HepG2 (cell line): Measurements from ENCODE around the gene RBM19. TPM values are rescaled to one million over a fixed set of nuclear protein-coding genes. Genes with fewer than 3 reads are reported as not detected.

Experiments used
- HMG20B ChIP-seq: conservative IDR thresholded peaks from 2 replicates; pipeline ENCODE4 v1.6.1; 2016; ENCODE audit warnings: missing genetic modification reagents, missing compliant biosample characterization
- NR1H2 ChIP-seq: sonication (generic); formaldehyde crosslinking; IDR thresholded peaks from 2 replicates; pipeline ENCODE4 v1.8.1; 2022; ENCODE audit warnings: low read depth, missing genetic modification reagents, borderline replicate concordance
- SSRP1 ChIP-seq: IDR thresholded peaks from 2 replicates; pipeline ENCODE4 v1.6.1; 2016; ENCODE audit warnings: control low read depth
- TAF15 ChIP-seq: fragments of 200-400 bp; formaldehyde crosslinking; IDR thresholded peaks from one replicate; pipeline ENCODE4 v1.6.1; 2018; ENCODE audit warnings: mild to moderate bottlenecking, low read depth, low read length; ENCODE audit not compliant: poor library complexity, severe bottlenecking
- XBP1 ChIP-seq: sonication (generic); formaldehyde crosslinking; IDR thresholded peaks from 2 replicates; pipeline ENCODE4 v1.5.0; 2020; ENCODE audit warnings: missing genetic modification reagents
- ZNF251 ChIP-seq: sonication (generic); formaldehyde crosslinking; IDR thresholded peaks from 2 replicates; pipeline ENCODE4 v1.9.0; 2021; ENCODE audit warnings: mild to moderate bottlenecking, missing genetic modification reagents
- ZNF496 ChIP-seq: sonication (generic); formaldehyde crosslinking; IDR thresholded peaks from 2 replicates; pipeline ENCODE4 v1.8.1; 2023; ENCODE audit warnings: mild to moderate bottlenecking, moderate library complexity, missing genetic modification reagents; ENCODE audit not compliant: insufficient replicate concordance
- ZNF607 ChIP-seq: sonication (generic); formaldehyde crosslinking; IDR thresholded peaks from 2 replicates; pipeline ENCODE4 v1.5.1; 2020; ENCODE audit warnings: missing genetic modification reagents, mild to moderate bottlenecking, borderline replicate concordance
- polyA plus RNA-seq, 8 experiments: library from polyadenylated mRNA; depleted of rRNA in 3 of 8; stranded (reverse) in 7 of 8; unstranded in 1 of 8; fragments of >200 nt; fragmentation: Illumina TruSeq in 4 of 8; extraction: Trizol in 4 of 8; gene quantifications; 2 replicates each; pipeline versions ENCODE4 v1.2.1 to v1.2.3, GENCODE V29; 2011 to 2016; ENCODE audit warnings: low read depth in 4 of 8, missing spikeins in 1 of 8, mixed read lengths in 1 of 8; ENCODE audit not compliant: insufficient read depth in 1 of 8
- total RNA-seq, 5 experiments: library from RNA; depleted of rRNA; stranded (reverse); fragments of >200 nt; fragmentation: Illumina TruSeq; extraction: Trizol; gene quantifications; 2 replicates each; pipeline ENCODE4 v1.2.3, GENCODE V29; 2016; ENCODE audit warnings: low read depth in 1 of 5
- TF ChIP-seq, protein P1 (sequence below), 2 experiments: sonication (generic) in 1 of 2; formaldehyde crosslinking in 1 of 2; IDR thresholded peaks; 2 replicates each; pipeline versions ENCODE4 v1.6.1 to v1.9.0; 2014 to 2022; ENCODE audit warnings: antibody characterized with exemption in 1 of 2, borderline replicate concordance in 1 of 2, inconsistent platforms in 1 of 2, low read depth in 1 of 2, missing genetic modification reagents in 1 of 2
- TF ChIP-seq, protein P2 (sequence below): sonication (generic); formaldehyde crosslinking; IDR thresholded peaks from 2 replicates; pipeline ENCODE4 v1.4.0; 2020; ENCODE audit warnings: low read depth, mild to moderate bottlenecking, missing genetic modification reagents
- TF ChIP-seq, protein P3 (sequence below): sonication (generic); formaldehyde crosslinking; IDR thresholded peaks from 2 replicates; pipeline ENCODE4 v1.4.0; 2020; ENCODE audit warnings: missing genetic modification reagents, borderline replicate concordance
- TF ChIP-seq, protein P4 (sequence below): sonication (generic); formaldehyde crosslinking; IDR thresholded peaks from 2 replicates; pipeline ENCODE4 v1.4.0; 2020; ENCODE audit warnings: mild to moderate bottlenecking, missing genetic modification reagents
- TF ChIP-seq, protein P5 (sequence below): IDR thresholded peaks from 2 replicates; pipeline ENCODE4 v1.6.1; 2016; ENCODE audit warnings: low read depth, missing genetic modification reagents, missing compliant biosample characterization

The RBM19 gene
- total and polyA plus RNA-seq, 2 of the 13 experiments (the other 11 are each of a cell fraction or from before 2014, with no cell fraction given), result 19.3 to 32.2 TPM

DNA sequence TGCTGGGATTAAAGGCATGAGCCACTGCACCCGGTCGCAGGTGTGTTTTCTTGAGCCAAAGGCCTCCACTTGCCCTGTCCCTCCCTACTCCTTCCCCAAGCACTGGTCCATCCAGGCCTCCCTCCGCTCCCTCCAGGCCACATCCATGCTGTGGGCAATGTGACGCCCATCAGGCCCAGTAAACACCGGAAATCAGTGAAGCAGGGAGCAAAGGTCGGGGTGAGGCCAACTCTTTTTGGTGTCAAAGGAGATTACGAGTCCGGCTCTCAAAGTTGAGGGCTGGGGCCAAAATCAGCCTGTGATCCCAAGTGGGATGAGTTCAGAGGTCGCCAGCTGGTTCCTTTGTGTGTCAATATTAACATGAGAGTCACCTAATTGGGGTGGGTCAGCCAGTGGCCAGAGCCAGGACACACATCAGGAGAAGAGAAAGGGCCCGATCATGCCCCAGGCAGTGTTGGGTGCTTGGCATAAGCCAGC lies 195.7 kb downstream of the RBM19 start (continued):
- TF ChIP-seq, protein P1, sequence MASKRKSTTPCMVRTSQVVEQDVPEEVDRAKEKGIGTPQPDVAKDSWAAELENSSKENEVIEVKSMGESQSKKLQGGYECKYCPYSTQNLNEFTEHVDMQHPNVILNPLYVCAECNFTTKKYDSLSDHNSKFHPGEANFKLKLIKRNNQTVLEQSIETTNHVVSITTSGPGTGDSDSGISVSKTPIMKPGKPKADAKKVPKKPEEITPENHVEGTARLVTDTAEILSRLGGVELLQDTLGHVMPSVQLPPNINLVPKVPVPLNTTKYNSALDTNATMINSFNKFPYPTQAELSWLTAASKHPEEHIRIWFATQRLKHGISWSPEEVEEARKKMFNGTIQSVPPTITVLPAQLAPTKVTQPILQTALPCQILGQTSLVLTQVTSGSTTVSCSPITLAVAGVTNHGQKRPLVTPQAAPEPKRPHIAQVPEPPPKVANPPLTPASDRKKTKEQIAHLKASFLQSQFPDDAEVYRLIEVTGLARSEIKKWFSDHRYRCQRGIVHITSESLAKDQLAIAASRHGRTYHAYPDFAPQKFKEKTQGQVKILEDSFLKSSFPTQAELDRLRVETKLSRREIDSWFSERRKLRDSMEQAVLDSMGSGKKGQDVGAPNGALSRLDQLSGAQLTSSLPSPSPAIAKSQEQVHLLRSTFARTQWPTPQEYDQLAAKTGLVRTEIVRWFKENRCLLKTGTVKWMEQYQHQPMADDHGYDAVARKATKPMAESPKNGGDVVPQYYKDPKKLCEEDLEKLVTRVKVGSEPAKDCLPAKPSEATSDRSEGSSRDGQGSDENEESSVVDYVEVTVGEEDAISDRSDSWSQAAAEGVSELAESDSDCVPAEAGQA (IDR thresholded peaks at IDR 0.05; ENCODE audit: low read depth), result peak; percentile 59
- TF ChIP-seq, protein P1 (CRISPR knock-in tag; IDR thresholded peaks at IDR 0.05; ENCODE audit: borderline replicate concordance), result no peak; the same call in 1 of the 2 replicates
- TF ChIP-seq HMG20B (peak; percentile 90), ZNF496 (CRISPR knock-in tag) (no peak), ZNF251 (CRISPR knock-in tag) (no peak), TAF15 (no peak), NR1H2 (CRISPR knock-in tag) (no peak), ZNF607 (CRISPR knock-in tag) (peak; percentile 50; the same call in 1 of the 2 replicates), XBP1 (CRISPR knock-in tag) (no peak), SSRP1 (CRISPR knock-in tag) (no peak)
- TF ChIP-seq, protein P2, sequence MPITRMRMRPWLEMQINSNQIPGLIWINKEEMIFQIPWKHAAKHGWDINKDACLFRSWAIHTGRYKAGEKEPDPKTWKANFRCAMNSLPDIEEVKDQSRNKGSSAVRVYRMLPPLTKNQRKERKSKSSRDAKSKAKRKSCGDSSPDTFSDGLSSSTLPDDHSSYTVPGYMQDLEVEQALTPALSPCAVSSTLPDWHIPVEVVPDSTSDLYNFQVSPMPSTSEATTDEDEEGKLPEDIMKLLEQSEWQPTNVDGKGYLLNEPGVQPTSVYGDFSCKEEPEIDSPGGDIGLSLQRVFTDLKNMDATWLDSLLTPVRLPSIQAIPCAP (CRISPR knock-in tag), result no peak
- TF ChIP-seq, protein P3, sequence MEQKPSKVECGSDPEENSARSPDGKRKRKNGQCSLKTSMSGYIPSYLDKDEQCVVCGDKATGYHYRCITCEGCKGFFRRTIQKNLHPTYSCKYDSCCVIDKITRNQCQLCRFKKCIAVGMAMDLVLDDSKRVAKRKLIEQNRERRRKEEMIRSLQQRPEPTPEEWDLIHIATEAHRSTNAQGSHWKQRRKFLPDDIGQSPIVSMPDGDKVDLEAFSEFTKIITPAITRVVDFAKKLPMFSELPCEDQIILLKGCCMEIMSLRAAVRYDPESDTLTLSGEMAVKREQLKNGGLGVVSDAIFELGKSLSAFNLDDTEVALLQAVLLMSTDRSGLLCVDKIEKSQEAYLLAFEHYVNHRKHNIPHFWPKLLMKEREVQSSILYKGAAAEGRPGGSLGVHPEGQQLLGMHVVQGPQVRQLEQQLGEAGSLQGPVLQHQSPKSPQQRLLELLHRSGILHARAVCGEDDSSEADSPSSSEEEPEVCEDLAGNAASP (CRISPR knock-in tag), result peak; percentile 91
- TF ChIP-seq, protein P4, sequence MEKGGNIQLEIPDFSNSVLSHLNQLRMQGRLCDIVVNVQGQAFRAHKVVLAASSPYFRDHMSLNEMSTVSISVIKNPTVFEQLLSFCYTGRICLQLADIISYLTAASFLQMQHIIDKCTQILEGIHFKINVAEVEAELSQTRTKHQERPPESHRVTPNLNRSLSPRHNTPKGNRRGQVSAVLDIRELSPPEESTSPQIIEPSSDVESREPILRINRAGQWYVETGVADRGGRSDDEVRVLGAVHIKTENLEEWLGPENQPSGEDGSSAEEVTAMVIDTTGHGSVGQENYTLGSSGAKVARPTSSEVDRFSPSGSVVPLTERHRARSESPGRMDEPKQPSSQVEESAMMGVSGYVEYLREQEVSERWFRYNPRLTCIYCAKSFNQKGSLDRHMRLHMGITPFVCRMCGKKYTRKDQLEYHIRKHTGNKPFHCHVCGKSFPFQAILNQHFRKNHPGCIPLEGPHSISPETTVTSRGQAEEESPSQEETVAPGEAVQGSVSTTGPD, result peak; percentile 76; the same call in 1 of the 2 replicates
- TF ChIP-seq, protein P5, sequence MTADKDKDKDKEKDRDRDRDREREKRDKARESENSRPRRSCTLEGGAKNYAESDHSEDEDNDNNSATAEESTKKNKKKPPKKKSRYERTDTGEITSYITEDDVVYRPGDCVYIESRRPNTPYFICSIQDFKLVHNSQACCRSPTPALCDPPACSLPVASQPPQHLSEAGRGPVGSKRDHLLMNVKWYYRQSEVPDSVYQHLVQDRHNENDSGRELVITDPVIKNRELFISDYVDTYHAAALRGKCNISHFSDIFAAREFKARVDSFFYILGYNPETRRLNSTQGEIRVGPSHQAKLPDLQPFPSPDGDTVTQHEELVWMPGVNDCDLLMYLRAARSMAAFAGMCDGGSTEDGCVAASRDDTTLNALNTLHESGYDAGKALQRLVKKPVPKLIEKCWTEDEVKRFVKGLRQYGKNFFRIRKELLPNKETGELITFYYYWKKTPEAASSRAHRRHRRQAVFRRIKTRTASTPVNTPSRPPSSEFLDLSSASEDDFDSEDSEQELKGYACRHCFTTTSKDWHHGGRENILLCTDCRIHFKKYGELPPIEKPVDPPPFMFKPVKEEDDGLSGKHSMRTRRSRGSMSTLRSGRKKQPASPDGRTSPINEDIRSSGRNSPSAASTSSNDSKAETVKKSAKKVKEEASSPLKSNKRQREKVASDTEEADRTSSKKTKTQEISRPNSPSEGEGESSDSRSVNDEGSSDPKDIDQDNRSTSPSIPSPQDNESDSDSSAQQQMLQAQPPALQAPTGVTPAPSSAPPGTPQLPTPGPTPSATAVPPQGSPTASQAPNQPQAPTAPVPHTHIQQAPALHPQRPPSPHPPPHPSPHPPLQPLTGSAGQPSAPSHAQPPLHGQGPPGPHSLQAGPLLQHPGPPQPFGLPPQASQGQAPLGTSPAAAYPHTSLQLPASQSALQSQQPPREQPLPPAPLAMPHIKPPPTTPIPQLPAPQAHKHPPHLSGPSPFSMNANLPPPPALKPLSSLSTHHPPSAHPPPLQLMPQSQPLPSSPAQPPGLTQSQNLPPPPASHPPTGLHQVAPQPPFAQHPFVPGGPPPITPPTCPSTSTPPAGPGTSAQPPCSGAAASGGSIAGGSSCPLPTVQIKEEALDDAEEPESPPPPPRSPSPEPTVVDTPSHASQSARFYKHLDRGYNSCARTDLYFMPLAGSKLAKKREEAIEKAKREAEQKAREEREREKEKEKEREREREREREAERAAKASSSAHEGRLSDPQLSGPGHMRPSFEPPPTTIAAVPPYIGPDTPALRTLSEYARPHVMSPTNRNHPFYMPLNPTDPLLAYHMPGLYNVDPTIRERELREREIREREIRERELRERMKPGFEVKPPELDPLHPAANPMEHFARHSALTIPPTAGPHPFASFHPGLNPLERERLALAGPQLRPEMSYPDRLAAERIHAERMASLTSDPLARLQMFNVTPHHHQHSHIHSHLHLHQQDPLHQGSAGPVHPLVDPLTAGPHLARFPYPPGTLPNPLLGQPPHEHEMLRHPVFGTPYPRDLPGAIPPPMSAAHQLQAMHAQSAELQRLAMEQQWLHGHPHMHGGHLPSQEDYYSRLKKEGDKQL (CRISPR knock-in tag), result peak; percentile 69
